CD14-positive monocyte (primary cell): ENCODE measurements around the gene SLAMF6. TPM values are rescaled to one million over a fixed set of nuclear protein-coding genes. Genes with fewer than 3 reads are reported as not detected.

Source experiments
- DNase-seq, 3 donors: peaks; one replicate each; pipeline ENCODE4 v3.0.0-alpha.2; 2011 to 2022
- H2AFZ ChIP-seq: 2 replicates; pipeline ENCODE4 v1.6.0; 2012; ENCODE audit warnings: mild to moderate bottlenecking, low read depth, low read length, inconsistent platforms; ENCODE audit not compliant: insufficient read depth, poor library complexity, severe bottlenecking
- H3K27ac ChIP-seq, 2 donors: 1 replicate in 1 of 2; 2 replicates in 1 of 2; pipeline ENCODE4 v1.5.1; 2012 to 2013; ENCODE audit warnings: low read length in 2 of 2, control low read depth in 1 of 2, inconsistent platforms in 1 of 2, low read depth in 1 of 2, mild to moderate bottlenecking in 1 of 2
- H3K27me3 ChIP-seq, 2 donors: one replicate each; pipeline versions ENCODE4 v1.6.0 to v1.6.1; 2011 to 2013; ENCODE audit warnings: low read length in 2 of 2; ENCODE audit not compliant: control insufficient read depth in 2 of 2, insufficient read depth in 2 of 2
- H3K36me3 ChIP-seq, 2 donors: replicated peaks in 1 of 2; 1 replicate in 1 of 2; 2 replicates in 1 of 2; pipeline versions ENCODE4 v1.5.1 to v1.6.1; 2012 to 2013; ENCODE audit warnings: low read length in 2 of 2, control low read depth in 1 of 2, inconsistent platforms in 1 of 2, mild to moderate bottlenecking in 1 of 2; ENCODE audit not compliant: insufficient read depth in 2 of 2, control insufficient read depth in 1 of 2
- H3K4me1 ChIP-seq, 2 donors: 1 replicate in 1 of 2; 2 replicates in 1 of 2; pipeline versions ENCODE4 v1.5.1 to v1.6.1; 2012 to 2013; ENCODE audit warnings: low read length in 2 of 2, control low read depth in 1 of 2, inconsistent platforms in 1 of 2, mild to moderate bottlenecking in 1 of 2, moderate library complexity in 1 of 2; ENCODE audit not compliant: insufficient read depth in 2 of 2, control insufficient read depth in 1 of 2
- H3K4me2 ChIP-seq: replicated peaks from 2 replicates; pipeline ENCODE3; 2012; ENCODE audit warnings: low read length, moderate library complexity, mild to moderate bottlenecking; ENCODE audit not compliant: poor library complexity, severe bottlenecking; ENCODE audit errors: extremely low read depth
- H3K4me3 ChIP-seq, 3 experiments: fragments of 200-600 bp in 1 of 3; sonication (generic) in 1 of 3; replicated peaks in 1 of 3; 1 replicate in 2 of 3; 2 replicates in 1 of 3; pipeline ENCODE4 v1.5.1; 2011 to 2013; ENCODE audit warnings: low read length in 3 of 3, mild to moderate bottlenecking in 3 of 3, control low read depth in 2 of 3, low read depth in 2 of 3, inconsistent platforms in 1 of 3, moderate library complexity in 1 of 3
- H3K79me2 ChIP-seq: 2 replicates; pipeline ENCODE4 v1.6.0; 2012; ENCODE audit warnings: mild to moderate bottlenecking, control low read depth, inconsistent platforms, low read length, moderate library complexity; ENCODE audit not compliant: insufficient read depth
- H3K9ac ChIP-seq: 2 replicates; pipeline ENCODE4 v1.6.0; 2017; ENCODE audit warnings: low read length, mild to moderate bottlenecking; ENCODE audit not compliant: insufficient read depth, poor library complexity, severe bottlenecking
- H3K9me3 ChIP-seq, 2 donors: replicated peaks in 1 of 2; 1 replicate in 1 of 2; 2 replicates in 1 of 2; pipeline versions ENCODE4 v1.5.1 to v1.6.1; 2012 to 2013; ENCODE audit warnings: low read length in 2 of 2, control low read depth in 1 of 2; ENCODE audit not compliant: control insufficient read depth in 1 of 2, insufficient read depth in 1 of 2
- H4K20me1 ChIP-seq: 2 replicates; pipeline ENCODE4 v1.6.0; 2012; ENCODE audit warnings: mild to moderate bottlenecking, low read length, control low read depth, moderate library complexity; ENCODE audit not compliant: insufficient read depth
- H3K27ac Mint-ChIP-seq, 7 donors: one replicate each; pipeline ENCODE4 v1.8.0; 2020; ENCODE audit warnings: mild to moderate bottlenecking in 7 of 7, mixed read lengths in 7 of 7, moderate library complexity in 6 of 7, inconsistent platforms in 2 of 7
- H3K27me3 Mint-ChIP-seq, 3 donors: one replicate each; pipeline ENCODE4 v1.8.0; 2021 to 2022; ENCODE audit warnings: low read depth in 3 of 3, mild to moderate bottlenecking in 3 of 3, mixed read lengths in 3 of 3, moderate library complexity in 3 of 3, inconsistent platforms in 1 of 3
- H3K36me3 Mint-ChIP-seq, 2 donors: one replicate each; pipeline ENCODE4 v1.8.0; 2020; ENCODE audit warnings: mixed read lengths in 2 of 2, inconsistent platforms in 1 of 2, mild to moderate bottlenecking in 1 of 2
- H3K4me1 Mint-ChIP-seq: one replicate; pipeline ENCODE4 v1.8.0; 2020; ENCODE audit warnings: mild to moderate bottlenecking, mixed read lengths
- H3K4me3 Mint-ChIP-seq, 2 donors: one replicate each; pipeline ENCODE4 v1.8.0; 2020; ENCODE audit warnings: mild to moderate bottlenecking in 2 of 2, mixed read lengths in 2 of 2, moderate library complexity in 1 of 2
- H3K9me3 Mint-ChIP-seq, 7 donors: one replicate each; pipeline ENCODE4 v1.8.0; 2020 to 2022; ENCODE audit warnings: mixed read lengths in 7 of 7, mild to moderate bottlenecking in 6 of 7, moderate library complexity in 6 of 7, inconsistent platforms in 2 of 7
- CTCF ChIP-seq: fragments of 200-600 bp; IDR thresholded peaks from one replicate; pipeline ENCODE4 v1.8.0; 2022; ENCODE audit warnings: antibody characterized with exemption, mild to moderate bottlenecking
- WGBS: methylation state at CpG from one replicate; pipeline ENCODE4 v1.1.5; 2013; ENCODE audit warnings: missing lambda C conversion rate; ENCODE audit not compliant: insufficient coverage; 5-methylcytosine and 5-hydroxymethylcytosine counted together
- intact Hi-C, 2 donors: fragments of 100-400 bp; cut with micrococcal nuclease; formaldehyde crosslinking; loops; one replicate each; pipeline versions ENCODE4 v1.15.0 to v1.15.1; 2023
- polyA plus RNA-seq, 3 donors: library from polyadenylated mRNA; depleted of rRNA in 1 of 3; unstranded in 2 of 3; stranded (reverse) in 1 of 3; fragments of 300-500 nt in 2 of 3; fragments of >200 nt in 1 of 3; fragmentation: Illumina TruSeq in 2 of 3; gene quantifications; 1 replicate in 2 of 3; 2 replicates in 1 of 3; pipeline ENCODE4 v1.2.3, GENCODE V29; 2012 to 2021

Gene SLAMF6
- polyA plus RNA-seq, 3 donors = 0.32 to 0.72 (median 0.50) TPM

GRCh38 chr1:160465123-160465522 lies 57.9 kb downstream of the SLAMF6 start:
- H3K9ac ChIP-seq = no peak overlapping the region

DNA sequence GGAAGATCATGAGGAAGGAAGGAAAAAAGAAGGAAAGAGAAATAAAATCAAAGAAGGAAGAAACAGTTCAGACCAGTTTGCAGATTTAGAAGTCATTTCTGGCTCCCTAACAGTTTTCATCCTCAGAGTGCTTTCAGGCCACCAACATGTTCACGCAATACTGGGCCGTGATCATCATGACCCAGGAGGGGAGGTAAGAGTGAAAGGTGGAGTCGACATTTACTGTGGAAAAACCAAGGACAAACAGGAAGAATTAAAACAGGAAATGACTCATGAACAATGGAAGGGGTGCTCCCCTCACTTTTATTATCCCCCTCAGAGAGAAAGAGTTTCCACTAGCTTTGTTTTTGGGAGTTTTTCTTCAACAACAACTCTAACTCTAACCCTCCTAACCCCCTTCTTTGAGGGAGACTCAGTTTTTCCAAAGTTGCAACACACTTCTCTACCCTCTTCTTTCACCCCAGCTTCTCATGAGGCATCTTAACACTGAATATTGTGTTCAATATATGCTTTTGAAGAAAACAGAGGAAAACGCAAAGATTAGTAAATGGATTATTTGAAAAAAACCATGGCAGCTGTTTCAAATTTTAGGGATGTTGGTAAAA lies 62.3 kb downstream of the SLAMF6 start:
- 100% methylated on average over 1 of the region's 4 CpGs for WGBS
- no peak for TF ChIP-seq CTCF
- peaks cover 10% of the 10 kb centered on the region for H3K4me1 Mint-ChIP-seq
- no peak overlapping the region for H3K9ac ChIP-seq
- H3K27me3 ChIP-seq = no peaks in the 10 kb centered on the region
- no peak overlapping the region for H3K4me2 ChIP-seq
- H4K20me1 ChIP-seq = no peaks in the 10 kb centered on the region
- H3K27ac ChIP-seq = no peak overlapping the region
- H3K36me3 Mint-ChIP-seq = no peaks in the 10 kb centered on the region
- intact Hi-C loops = no loop called here
- no peaks in the 10 kb centered on the region for H3K79me2 ChIP-seq
- no peak overlapping the region for H3K4me3 Mint-ChIP-seq
- H3K9me3 ChIP-seq = no peaks in the 10 kb centered on the region
- H3K4me3 ChIP-seq = no peak overlapping the region
- no peak for DNase-seq
- no peaks in the 10 kb centered on the region for H3K36me3 ChIP-seq
- H3K27me3 Mint-ChIP-seq = peaks cover 1 to 6% (median 3%) of the 10 kb centered on the region in 3 donors
- peaks cover 0 to 4% of the 10 kb centered on the region in 2 donors for H3K4me1 ChIP-seq
- H2AFZ ChIP-seq = peak overlapping the region; percentile 6
- H3K9me3 Mint-ChIP-seq = peaks cover 0 to 2% (median 0%) of the 10 kb centered on the region in 7 donors
- H3K27ac Mint-ChIP-seq = peak overlapping the region in 1 of 7 donors; percentile 73

More at GRCh38 chr1:160465123-160465522, 57.9 kb downstream of the SLAMF6 start:
- DNase-seq = no peak
- Histone ChIP-seq H3K27me3 (no peaks in the 10 kb centered on the region), H4K20me1 (no peaks in the 10 kb centered on the region), H3K4me1 (peaks cover 0 to 4% of the 10 kb centered on the region in 2 donors), H3K79me2 (no peaks in the 10 kb centered on the region), H3K9me3 (no peaks in the 10 kb centered on the region), H2AFZ (no peak overlapping the region), H3K27ac (no peak overlapping the region), H3K36me3 (no peaks in the 10 kb centered on the region), H3K4me3 (no peak overlapping the region), H3K4me2 (no peak overlapping the region)
- Mint-ChIP-seq H3K36me3 (no peaks in the 10 kb centered on the region), H3K27ac (peak overlapping the region in 1 of 7 donors; percentile 30), H3K4me3 (no peak overlapping the region), H3K9me3 (peaks cover 0 to 3% (median 1%) of the 10 kb centered on the region in 7 donors), H3K4me1 (peaks cover 17% of the 10 kb centered on the region), H3K27me3 (peaks cover 0 to 2% (median 0%) of the 10 kb centered on the region in 3 donors)
- intact Hi-C loops = no loop called here
- no peak for TF ChIP-seq CTCF
- WGBS = 94% methylated on average over 6 of the region's 6 CpGs
